Ishikawa (cell line): Measurements from ENCODE around the gene SPATA33.

ENCODE experiments used
- CEBPB ChIP-seq: IDR thresholded peaks from 2 replicates; pipeline ENCODE4 v1.6.1; 2012
- CREB1 ChIP-seq: IDR thresholded peaks from 2 replicates; pipeline ENCODE4 v1.6.1; 2012; ENCODE audit warnings: low read depth
- EP300 ChIP-seq: IDR thresholded peaks from 2 replicates; pipeline ENCODE4 v1.6.1; 2012; ENCODE audit warnings: borderline replicate concordance
- FOXM1 ChIP-seq: IDR thresholded peaks from 2 replicates; pipeline ENCODE4 v1.6.1; 2012; ENCODE audit warnings: low read depth, borderline replicate concordance
- MAX ChIP-seq: IDR thresholded peaks from 2 replicates; pipeline ENCODE4 v1.6.1; 2012
- RAD21 ChIP-seq: IDR thresholded peaks from 2 replicates; pipeline ENCODE4 v1.6.1; 2012; ENCODE audit warnings: low read depth
- REST ChIP-seq: IDR thresholded peaks from 2 replicates; pipeline ENCODE4 v1.6.1; 2012; ENCODE audit warnings: low read depth, mild to moderate bottlenecking
- TAF1 ChIP-seq: IDR thresholded peaks from 2 replicates; pipeline ENCODE4 v1.6.1; 2012; ENCODE audit warnings: low read depth, mild to moderate bottlenecking
- TCF12 ChIP-seq: IDR thresholded peaks from 2 replicates; pipeline ENCODE4 v1.6.1; 2012; ENCODE audit warnings: low read depth
- TEAD4 ChIP-seq: IDR thresholded peaks from 2 replicates; pipeline ENCODE4 v1.6.1; 2012
- USF1 ChIP-seq: IDR thresholded peaks from 2 replicates; pipeline ENCODE4 v1.6.1; 2012
- YY1 ChIP-seq: IDR thresholded peaks from 2 replicates; pipeline ENCODE4 v1.6.1; 2012; ENCODE audit warnings: low read depth
- ZBTB7A ChIP-seq: IDR thresholded peaks from 2 replicates; pipeline ENCODE4 v1.6.1; 2012; ENCODE audit warnings: low read depth

- no peak for TF ChIP-seq RAD21
- no peak for TF ChIP-seq EP300
- no peak for TF ChIP-seq CREB1
- no peak for TF ChIP-seq REST
- TF ChIP-seq YY1: no peak
- TF ChIP-seq ZBTB7A: no peak
- TF ChIP-seq MAX: no peak
- no peak for TF ChIP-seq TAF1
- no peak for TF ChIP-seq CEBPB
- no peak for TF ChIP-seq FOXM1
- TF ChIP-seq TCF12: no peak
- TF ChIP-seq TEAD4: no peak
- TF ChIP-seq USF1: no peak
These were observed 15.1 kb upstream of the SPATA33 start for GRCh38 chr16:89642574-89642973.
